Measurements from ENCODE around the gene PPAT.
A peak's percentile ranks its signal among the peaks of the same experiment; 100 is the strongest.

The PPAT gene

GRCh38 chr4:56433280-56433679 is 2.1 kb downstream of the PPAT start:
- no peak for DNase-seq

- no peak for DNase-seq
Observed at GRCh38 chr4:56430203-56430602, 5.2 kb downstream of the PPAT start.

- no peak for DNase-seq
Observed at GRCh38 chr4:56427179-56427578, 8.2 kb downstream of the PPAT start.

- DNase-seq = no peak
Observed at GRCh38 chr4:56426273-56426672, 9.1 kb downstream of the PPAT start.

- DNase-seq = no peak
Observed at GRCh38 chr4:56425518-56425917, 9.9 kb downstream of the PPAT start.

- peak; percentile 26 for DNase-seq
Observed at GRCh38 chr4:56424697-56425514, 10.5 kb downstream of the PPAT start.

GRCh38 chr4:56424176-56424575 is 11.2 kb downstream of the PPAT start:
- DNase-seq = no peak

GRCh38 chr4:56417396-56417795 is 18.0 kb downstream of the PPAT start:
- DNase-seq = no peak

GRCh38 chr4:56416349-56416748 is 19.1 kb downstream of the PPAT start:
- DNase-seq = no peak

- peak; percentile 22 for DNase-seq
Observed at GRCh38 chr4:56414135-56414670, 21.2 kb downstream of the PPAT start.

- peak; percentile 94 for DNase-seq
Observed at GRCh38 chr4:56410247-56411062, 25.0 kb downstream of the PPAT start.

- DNase-seq = no peak
Observed at GRCh38 chr4:56409511-56410090, 25.8 kb downstream of the PPAT start.

GRCh38 chr4:56408978-56409377 is 26.4 kb downstream of the PPAT start:
- DNase-seq = no peak

GRCh38 chr4:56406151-56406550 is 29.3 kb downstream of the PPAT start:
- DNase-seq = no peak

GRCh38 chr4:56405016-56405415 is 30.4 kb downstream of the PPAT start:
- DNase-seq = no peak

GRCh38 chr4:56400560-56400959 is 34.9 kb downstream of the PPAT start:
- no peak for DNase-seq

- DNase-seq = no peak
Observed at GRCh38 chr4:56391270-56391669, 44.1 kb downstream of the PPAT start.

GRCh38 chr4:56389558-56389957 is 45.9 kb downstream of the PPAT start:
- DNase-seq = no peak

GRCh38 chr4:56388306-56388705 is 47.1 kb downstream of the PPAT start:
- peak; percentile 1 for DNase-seq

GRCh38 chr4:56387023-56388001 is 48.1 kb downstream of the PPAT start, which contains the start of gene AASDH:
TSS of gene AASDH (minus strand) at chr4:56387491. CDS start at chr4:56384299, 3,192 bp downstream.
- peak; percentile 92 for DNase-seq

- no peak for DNase-seq
Observed at GRCh38 chr4:56386091-56386490, 49.3 kb downstream of the PPAT start.

GRCh38 chr4:56375458-56375857 is 60.0 kb downstream of the PPAT start:
- DNase-seq = no peak
